GM12878 (cell line): ENCODE results near the gene RERG. TPM values are rescaled to one million over a fixed set of nuclear protein-coding genes. Genes with fewer than 3 reads are reported as not detected.

Source experiments
- ATAC-seq: fragments of 200-7000 bp; cut with Tn5 transposase; 3 replicates; pipeline ENCODE4 v1.9.1; 2020; ENCODE audit warnings: mild to moderate bottlenecking, moderate library complexity
- BruUV-seq: library from RNA; stranded (reverse); fragments of 400-500 nt; replicated peaks from 2 replicates; lab custom pipeline; 2021; lab: Mats Ljungman, UMichigan
- CTCF ChIA-PET: fragments of 300-600 bp; sonication (Branson Sonifier 250); formaldehyde crosslinking; extraction: SDS; loops from one replicate; lab custom pipeline; 2021; ENCODE audit warnings: inconsistent platforms; lab: Yijun Ruan, JAX
- POLR2A ChIA-PET: fragments of 350-600 bp; formaldehyde crosslinking; extraction: SDS; loops from one replicate; lab custom pipeline; 2021; ENCODE audit warnings: inconsistent platforms; lab: Charles Lee
- RAD21 ChIA-PET: fragments of 300-600 bp; sonication (Branson Sonifier 250); formaldehyde crosslinking; loops from one replicate; lab custom pipeline; 2023; ENCODE audit warnings: antibody characterized with exemption; ENCODE audit not compliant: unreplicated experiment; lab: Charles Lee
- SMC1A ChIA-PET: fragments of 300-600 bp; sonication (Branson Sonifier 250); formaldehyde crosslinking; loops from one replicate; lab custom pipeline; 2023; ENCODE audit not compliant: unreplicated experiment, uncharacterized antibody; lab: Charles Lee
- DNase-seq: peaks from one replicate; pipeline ENCODE4 v3.0.0-alpha.2; 2011; ENCODE audit warnings: low read depth, low spot score
- FAIRE-seq: peaks from 3 replicates; lab custom pipeline; 2011; peaks lifted over from hg19 to GRCh38; lab: Jason Lieb, UNC
- H2AFZ ChIP-seq: 2 replicates; pipeline ENCODE4 v1.6.0; 2011; ENCODE audit warnings: low read depth, low read length, control low read depth; ENCODE audit not compliant: control insufficient read depth
- H3K27ac ChIP-seq: 2 replicates; pipeline ENCODE4 v1.5.1; 2011; ENCODE audit warnings: control low read depth; ENCODE audit not compliant: control insufficient read depth, insufficient read depth
- H3K27me3 ChIP-seq, 2 experiments: replicated peaks in 1 of 2; 2 replicates each; pipeline versions ENCODE4 v1.6.0 to v1.6.1; 2011; ENCODE audit warnings: low read length in 1 of 2; ENCODE audit not compliant: control insufficient read depth in 2 of 2, insufficient read depth in 2 of 2
- H3K36me3 ChIP-seq, 2 experiments: 2 replicates each; pipeline ENCODE4 v1.5.1; 2011; ENCODE audit warnings: low read length in 1 of 2; ENCODE audit not compliant: control insufficient read depth in 2 of 2, insufficient read depth in 2 of 2
- H3K4me1 ChIP-seq: 2 replicates; pipeline ENCODE4 v1.6.1; 2011; ENCODE audit warnings: mild to moderate bottlenecking, low read length, moderate library complexity, mixed read lengths; ENCODE audit not compliant: control insufficient read depth, insufficient read depth
- H3K4me2 ChIP-seq: 2 replicates; pipeline ENCODE4 v1.6.0; 2011; ENCODE audit warnings: control low read depth; ENCODE audit not compliant: control insufficient read depth, insufficient read depth
- H3K4me3 ChIP-seq: fragments of 200-600 bp; sonication (generic); 2 replicates; pipeline ENCODE4 v1.5.1; 2016
- H3K79me2 ChIP-seq: 2 replicates; pipeline ENCODE4 v1.6.0; 2011; ENCODE audit warnings: low read length; ENCODE audit not compliant: control insufficient read depth, insufficient read depth
- H3K9ac ChIP-seq: 2 replicates; pipeline ENCODE4 v1.8.0; 2011; ENCODE audit warnings: low read length, control low read depth, mixed read lengths; ENCODE audit not compliant: control insufficient read depth, insufficient read depth
- H3K9me3 ChIP-seq: replicated peaks from 3 replicates; pipeline ENCODE4 v1.5.1; 2011; ENCODE audit warnings: mild to moderate bottlenecking, low read length; ENCODE audit not compliant: control insufficient read depth, insufficient read depth
- H4K20me1 ChIP-seq: 2 replicates; pipeline ENCODE4 v1.6.0; 2011; ENCODE audit not compliant: control insufficient read depth, insufficient read depth
- CBX5 ChIP-seq: sonication (generic); IDR thresholded peaks from 2 replicates; pipeline ENCODE4 v1.6.1; 2016; ENCODE audit warnings: low read depth, moderate library complexity, mild to moderate bottlenecking, inconsistent platforms
- CEBPB ChIP-seq, 2 experiments: fragments of 150-350 bp in 1 of 2; IDR thresholded peaks; 2 replicates each; pipeline ENCODE4 v1.6.1; 2012 to 2014; ENCODE audit warnings: low read depth in 2 of 2, low read length in 2 of 2, borderline replicate concordance in 1 of 2, inconsistent platforms in 1 of 2
- CHD1 ChIP-seq: IDR thresholded peaks from 2 replicates; pipeline ENCODE4 v1.6.1; 2012; ENCODE audit warnings: low read depth, low read length, improper control_type of control experiment
- FOXM1 ChIP-seq: IDR thresholded peaks from 2 replicates; pipeline ENCODE4 v1.6.1; 2012; ENCODE audit warnings: low read depth, mild to moderate bottlenecking, inconsistent platforms, low read length, moderate library complexity
- PAX8 ChIP-seq: fragments of 450-650 bp; IDR thresholded peaks from 2 replicates; pipeline ENCODE4 v1.6.1; 2017; ENCODE audit warnings: mild to moderate bottlenecking, moderate library complexity
- TCF12 ChIP-seq: IDR thresholded peaks from 2 replicates; pipeline ENCODE4 v1.6.1; 2011; ENCODE audit warnings: low read depth, mild to moderate bottlenecking, low read length
- WRNIP1 ChIP-seq: IDR thresholded peaks from 2 replicates; pipeline ENCODE4 v1.6.1; 2011; ENCODE audit warnings: low read depth, low read length, improper control_type of control experiment, borderline replicate concordance
- ZNF24 ChIP-seq: fragments of 450-650 bp; IDR thresholded peaks from 2 replicates; pipeline ENCODE4 v1.6.1; 2017; ENCODE audit warnings: antibody characterized with exemption, mild to moderate bottlenecking
- in situ Hi-C: fragments of 300-500 bp; cut with MboI; formaldehyde crosslinking; loops from 9 replicates; pipeline ENCODE4 v1.14.3; 2018; ENCODE audit warnings: mixed read lengths
- intact Hi-C: fragments of 100-400 bp; cut with micrococcal nuclease; formaldehyde crosslinking; loops from one replicate; pipeline ENCODE4 v1.14.2; 2022; ENCODE audit not compliant: unreplicated experiment
- polyA plus RNA-seq, 11 experiments: library from polyadenylated mRNA; depleted of rRNA in 4 of 11; unstranded in 6 of 11; stranded (reverse) in 5 of 11; fragments of >200 nt; fragmentation: Nextera tagmentation in 4 of 11; fragmentation: Illumina TruSeq in 1 of 11; extraction: Ambion mirVana in 4 of 11; extraction: Trizol in 1 of 11; gene quantifications; 1 replicate in 1 of 11; 2 replicates in 10 of 11; pipeline versions ENCODE4 v1.2.1 to v1.2.3, GENCODE V29; 2011 to 2016; ENCODE audit warnings: inconsistent platforms in 2 of 11, missing spikeins in 2 of 11, low read depth in 1 of 11
- total RNA-seq, 4 experiments: library from RNA; depleted of rRNA in 3 of 4; stranded (reverse); fragments of >200 nt in 3 of 4; fragmentation: Illumina TruSeq in 1 of 4; extraction: Trizol in 1 of 4; gene quantifications; 2 replicates each; pipeline versions ENCODE4 v1.2.1 to v1.2.3, GENCODE V29; 2013 to 2021
- TF ChIP-seq, protein P1 (sequence below): fragments of 450-650 bp; IDR thresholded peaks from 2 replicates; pipeline ENCODE4 v1.6.1; 2017; ENCODE audit warnings: antibody characterized with exemption, mild to moderate bottlenecking, moderate library complexity
- TF ChIP-seq, protein P2 (sequence below): fragments of 450-650 bp; IDR thresholded peaks from 2 replicates; pipeline ENCODE4 v1.6.1; 2017; ENCODE audit warnings: mild to moderate bottlenecking, low read depth, inconsistent platforms; ENCODE audit not compliant: poor library complexity, severe bottlenecking
- TF ChIP-seq, protein P3 (sequence below), 3 experiments: IDR thresholded peaks in 2 of 3; conservative IDR thresholded peaks in 1 of 3; 2 replicates each; pipeline ENCODE4 v1.5.1; 2011; ENCODE audit warnings: low read depth in 3 of 3, low read length in 3 of 3, mild to moderate bottlenecking in 3 of 3, control low read depth in 2 of 3, moderate library complexity in 2 of 3, inconsistent platforms in 1 of 3, mixed read lengths in 1 of 3; ENCODE audit not compliant: control insufficient read depth in 2 of 3, insufficient read depth in 1 of 3; ENCODE audit errors: extremely low read depth in 1 of 3
- TF ChIP-seq, protein P4 (sequence below): IDR thresholded peaks from 2 replicates; pipeline ENCODE4 v1.6.1; 2012; ENCODE audit warnings: low read depth, low read length, improper control_type of control experiment

Gene RERG
- total and polyA plus RNA-seq, 10 of the 15 experiments (the other 5 are each of a cell fraction or from before 2014, with no cell fraction given): 0.03 to 5.3 (median 0.05) TPM; not detected in 5

DNA sequence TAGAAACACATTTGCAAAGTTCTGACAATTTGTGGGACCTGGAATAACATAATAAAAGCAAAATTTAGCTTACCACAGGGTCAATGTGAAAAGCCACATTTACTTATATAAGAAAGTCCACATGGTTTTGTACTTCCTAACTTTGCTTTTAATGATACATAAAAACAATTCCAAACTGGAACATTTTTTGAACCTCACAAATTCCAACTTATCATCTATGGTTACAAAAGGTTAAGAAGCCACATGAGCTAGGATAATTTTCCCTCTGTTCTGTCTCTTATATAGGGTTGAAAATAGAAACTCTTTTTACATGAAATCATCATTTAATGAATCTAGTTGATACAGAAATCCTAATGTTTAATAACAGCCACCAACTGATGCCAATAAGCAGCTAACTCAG is 8.9 kb upstream of the RERG start:
- ATAC-seq: no peak
- H3K4me2 ChIP-seq: no peak overlapping the region
- DNase-seq: no peak
- ChIA-PET POLR2A (no interaction called here), SMC1A (interaction anchor here (1.1 to 1.4 kb wide), 2 partner anchors 9 to 383 kb away, joined by 4 read pairs; partner anchors contain the start of gene RERG), RAD21 (no interaction called here), CTCF (interaction anchor here (1.2 to 3.1 kb wide), 3 partner anchors 9 to 354 kb away, joined by 3 to 28 read pairs (median 6); partner anchors contain the start of gene RERG)
- TF ChIP-seq PAX8: no peak
- TF ChIP-seq, protein P1, sequence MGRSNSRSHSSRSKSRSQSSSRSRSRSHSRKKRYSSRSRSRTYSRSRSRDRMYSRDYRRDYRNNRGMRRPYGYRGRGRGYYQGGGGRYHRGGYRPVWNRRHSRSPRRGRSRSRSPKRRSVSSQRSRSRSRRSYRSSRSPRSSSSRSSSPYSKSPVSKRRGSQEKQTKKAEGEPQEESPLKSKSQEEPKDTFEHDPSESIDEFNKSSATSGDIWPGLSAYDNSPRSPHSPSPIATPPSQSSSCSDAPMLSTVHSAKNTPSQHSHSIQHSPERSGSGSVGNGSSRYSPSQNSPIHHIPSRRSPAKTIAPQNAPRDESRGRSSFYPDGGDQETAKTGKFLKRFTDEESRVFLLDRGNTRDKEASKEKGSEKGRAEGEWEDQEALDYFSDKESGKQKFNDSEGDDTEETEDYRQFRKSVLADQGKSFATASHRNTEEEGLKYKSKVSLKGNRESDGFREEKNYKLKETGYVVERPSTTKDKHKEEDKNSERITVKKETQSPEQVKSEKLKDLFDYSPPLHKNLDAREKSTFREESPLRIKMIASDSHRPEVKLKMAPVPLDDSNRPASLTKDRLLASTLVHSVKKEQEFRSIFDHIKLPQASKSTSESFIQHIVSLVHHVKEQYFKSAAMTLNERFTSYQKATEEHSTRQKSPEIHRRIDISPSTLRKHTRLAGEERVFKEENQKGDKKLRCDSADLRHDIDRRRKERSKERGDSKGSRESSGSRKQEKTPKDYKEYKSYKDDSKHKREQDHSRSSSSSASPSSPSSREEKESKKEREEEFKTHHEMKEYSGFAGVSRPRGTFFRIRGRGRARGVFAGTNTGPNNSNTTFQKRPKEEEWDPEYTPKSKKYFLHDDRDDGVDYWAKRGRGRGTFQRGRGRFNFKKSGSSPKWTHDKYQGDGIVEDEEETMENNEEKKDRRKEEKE: no peak
- TF ChIP-seq, protein P2, sequence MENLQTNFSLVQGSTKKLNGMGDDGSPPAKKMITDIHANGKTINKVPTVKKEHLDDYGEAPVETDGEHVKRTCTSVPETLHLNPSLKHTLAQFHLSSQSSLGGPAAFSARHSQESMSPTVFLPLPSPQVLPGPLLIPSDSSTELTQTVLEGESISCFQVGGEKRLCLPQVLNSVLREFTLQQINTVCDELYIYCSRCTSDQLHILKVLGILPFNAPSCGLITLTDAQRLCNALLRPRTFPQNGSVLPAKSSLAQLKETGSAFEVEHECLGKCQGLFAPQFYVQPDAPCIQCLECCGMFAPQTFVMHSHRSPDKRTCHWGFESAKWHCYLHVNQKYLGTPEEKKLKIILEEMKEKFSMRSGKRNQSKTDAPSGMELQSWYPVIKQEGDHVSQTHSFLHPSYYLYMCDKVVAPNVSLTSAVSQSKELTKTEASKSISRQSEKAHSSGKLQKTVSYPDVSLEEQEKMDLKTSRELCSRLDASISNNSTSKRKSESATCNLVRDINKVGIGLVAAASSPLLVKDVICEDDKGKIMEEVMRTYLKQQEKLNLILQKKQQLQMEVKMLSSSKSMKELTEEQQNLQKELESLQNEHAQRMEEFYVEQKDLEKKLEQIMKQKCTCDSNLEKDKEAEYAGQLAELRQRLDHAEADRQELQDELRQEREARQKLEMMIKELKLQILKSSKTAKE: no peak
- TF ChIP-seq TCF12: no peak
- TF ChIP-seq WRNIP1: no peak
- TF ChIP-seq, protein P3, sequence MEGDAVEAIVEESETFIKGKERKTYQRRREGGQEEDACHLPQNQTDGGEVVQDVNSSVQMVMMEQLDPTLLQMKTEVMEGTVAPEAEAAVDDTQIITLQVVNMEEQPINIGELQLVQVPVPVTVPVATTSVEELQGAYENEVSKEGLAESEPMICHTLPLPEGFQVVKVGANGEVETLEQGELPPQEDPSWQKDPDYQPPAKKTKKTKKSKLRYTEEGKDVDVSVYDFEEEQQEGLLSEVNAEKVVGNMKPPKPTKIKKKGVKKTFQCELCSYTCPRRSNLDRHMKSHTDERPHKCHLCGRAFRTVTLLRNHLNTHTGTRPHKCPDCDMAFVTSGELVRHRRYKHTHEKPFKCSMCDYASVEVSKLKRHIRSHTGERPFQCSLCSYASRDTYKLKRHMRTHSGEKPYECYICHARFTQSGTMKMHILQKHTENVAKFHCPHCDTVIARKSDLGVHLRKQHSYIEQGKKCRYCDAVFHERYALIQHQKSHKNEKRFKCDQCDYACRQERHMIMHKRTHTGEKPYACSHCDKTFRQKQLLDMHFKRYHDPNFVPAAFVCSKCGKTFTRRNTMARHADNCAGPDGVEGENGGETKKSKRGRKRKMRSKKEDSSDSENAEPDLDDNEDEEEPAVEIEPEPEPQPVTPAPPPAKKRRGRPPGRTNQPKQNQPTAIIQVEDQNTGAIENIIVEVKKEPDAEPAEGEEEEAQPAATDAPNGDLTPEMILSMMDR (IDR thresholded peaks at IDR 0.05 in 2 of 3, conservative IDR thresholded peaks at IDR 0.05 in 1 of 3; ENCODE audit: control insufficient read depth in 2 of 3, extremely low read depth in 1 of 3, insufficient read depth in 1 of 3, low read depth in 3 of 3, low read length in 3 of 3): no peak
- TF ChIP-seq CBX5: no peak
- no peak for TF ChIP-seq CHD1
- TF ChIP-seq, protein P4, sequence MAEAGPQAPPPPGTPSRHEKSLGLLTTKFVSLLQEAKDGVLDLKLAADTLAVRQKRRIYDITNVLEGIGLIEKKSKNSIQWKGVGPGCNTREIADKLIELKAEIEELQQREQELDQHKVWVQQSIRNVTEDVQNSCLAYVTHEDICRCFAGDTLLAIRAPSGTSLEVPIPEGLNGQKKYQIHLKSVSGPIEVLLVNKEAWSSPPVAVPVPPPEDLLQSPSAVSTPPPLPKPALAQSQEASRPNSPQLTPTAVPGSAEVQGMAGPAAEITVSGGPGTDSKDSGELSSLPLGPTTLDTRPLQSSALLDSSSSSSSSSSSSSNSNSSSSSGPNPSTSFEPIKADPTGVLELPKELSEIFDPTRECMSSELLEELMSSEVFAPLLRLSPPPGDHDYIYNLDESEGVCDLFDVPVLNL: no peak
- TF ChIP-seq ZNF24: no peak
- TF ChIP-seq CEBPB (IDR thresholded peaks at IDR 0.05; ENCODE audit: borderline replicate concordance in 1 of 2, low read depth in 2 of 2, low read length in 2 of 2): no peak
- TF ChIP-seq FOXM1: no peak
- BruUV-seq: no TSS peak
- no peaks in the 10 kb centered on the region for H3K4me1 ChIP-seq
- H3K79me2 ChIP-seq: no peaks in the 10 kb centered on the region
- no peaks in the 10 kb centered on the region for H3K9me3 ChIP-seq
- no peak overlapping the region for H3K4me3 ChIP-seq
- no peak for FAIRE-seq
- H3K36me3 ChIP-seq: no peaks in the 10 kb centered on the region
- intact Hi-C loops: no loop called here
- no peaks in the 10 kb centered on the region for H4K20me1 ChIP-seq
- in situ Hi-C loops: no loop called here
- no peak overlapping the region for H3K9ac ChIP-seq
- H3K27me3 ChIP-seq: no peaks in the 10 kb centered on the region
- H3K27ac ChIP-seq: no peak overlapping the region
- no peak overlapping the region for H2AFZ ChIP-seq
